HUES48 (cell line): ENCODE data around the gene SDK2.
A peak's percentile ranks its signal among the peaks of the same experiment; 100 is the strongest.

Experiments
- H3K27ac ChIP-seq: one replicate; pipeline ENCODE4 v1.7.0; 2013; ENCODE audit warnings: low read depth, low read length, inconsistent platforms
- H3K27me3 ChIP-seq: 2 replicates; pipeline ENCODE4 v1.6.1; 2013; ENCODE audit warnings: mild to moderate bottlenecking, low read length; ENCODE audit not compliant: control insufficient read depth, insufficient read depth
- H3K36me3 ChIP-seq: 2 replicates; pipeline ENCODE4 v1.6.1; 2013; ENCODE audit warnings: low read length; ENCODE audit not compliant: control insufficient read depth, insufficient read depth
- H3K4me1 ChIP-seq: 2 replicates; pipeline ENCODE4 v1.6.1; 2013; ENCODE audit warnings: mild to moderate bottlenecking, low read length; ENCODE audit not compliant: control insufficient read depth, insufficient read depth
- H3K4me3 ChIP-seq: 2 replicates; pipeline ENCODE4 v1.5.1; 2013; ENCODE audit warnings: mild to moderate bottlenecking, low read depth, low read length
- H3K9ac ChIP-seq: 2 replicates; pipeline ENCODE4 v1.6.1; 2013; ENCODE audit warnings: mild to moderate bottlenecking, low read depth, low read length, moderate library complexity
- H3K9me3 ChIP-seq: 2 replicates; pipeline ENCODE4 v1.6.1; 2013; ENCODE audit warnings: low read length; ENCODE audit not compliant: control insufficient read depth, insufficient read depth

The SDK2 gene

GRCh38 chr17:73644145-73645049 is at the start of gene SDK2:
Gene SDK2, minus strand, starts transcription at chr17:73644445. Its CDS starts 357 bp downstream, at chr17:73644088.
- Histone ChIP-seq H3K36me3 (no peaks in the 10 kb centered on the region), H3K4me3 (peak within 1 kb of the TSS; percentile 79), H3K9me3 (no peaks in the 10 kb centered on the region), H3K4me1 (peaks cover 21% of the 10 kb centered on the region; the same call in 1 of the 2 replicates), H3K9ac (no peak within 1 kb of the TSS), H3K27ac (no peak within 1 kb of the TSS), H3K27me3 (peaks cover 76% of the 10 kb centered on the region)

GRCh38 chr17:73693071-73693470 is 48.8 kb upstream of the SDK2 start:
- Histone ChIP-seq H3K4me1 (peaks cover 24% of the 10 kb centered on the region), H3K27ac (no peak overlapping the region), H3K36me3 (no peaks in the 10 kb centered on the region), H3K27me3 (no peaks in the 10 kb centered on the region), H3K4me3 (no peak overlapping the region), H3K9me3 (no peaks in the 10 kb centered on the region), H3K9ac (no peak overlapping the region)

DNA sequence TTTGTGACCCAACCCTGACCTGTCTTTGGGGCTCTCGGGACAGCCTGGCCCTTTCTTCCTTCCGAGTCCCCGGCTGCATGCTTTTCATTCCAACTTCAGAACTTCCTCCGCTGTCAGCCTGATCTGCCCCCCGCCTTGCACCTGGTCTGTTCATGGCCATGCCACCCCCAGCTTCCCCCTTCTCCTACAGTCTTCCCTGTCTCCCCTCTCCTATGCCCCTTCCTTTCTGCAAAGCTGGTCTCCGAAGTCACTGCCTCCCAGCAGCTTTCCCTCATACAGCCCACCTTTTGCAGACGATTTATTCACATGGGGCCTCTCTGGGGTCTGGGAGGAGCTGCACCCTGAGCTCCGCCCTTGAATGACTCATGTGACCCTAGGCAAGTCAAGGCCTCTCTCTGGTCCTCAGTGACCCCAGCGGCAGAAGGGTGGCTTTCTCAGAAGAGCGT is 47.1 kb upstream of the SDK2 start:
- no peaks in the 10 kb centered on the region for H3K27me3 ChIP-seq
- H3K4me1 ChIP-seq = peaks cover 33% of the 10 kb centered on the region
- H3K9ac ChIP-seq = no peak overlapping the region
- H3K9me3 ChIP-seq = no peaks in the 10 kb centered on the region
- no peaks in the 10 kb centered on the region for H3K36me3 ChIP-seq
- H3K4me3 ChIP-seq = no peak overlapping the region
- no peak overlapping the region for H3K27ac ChIP-seq

DNA sequence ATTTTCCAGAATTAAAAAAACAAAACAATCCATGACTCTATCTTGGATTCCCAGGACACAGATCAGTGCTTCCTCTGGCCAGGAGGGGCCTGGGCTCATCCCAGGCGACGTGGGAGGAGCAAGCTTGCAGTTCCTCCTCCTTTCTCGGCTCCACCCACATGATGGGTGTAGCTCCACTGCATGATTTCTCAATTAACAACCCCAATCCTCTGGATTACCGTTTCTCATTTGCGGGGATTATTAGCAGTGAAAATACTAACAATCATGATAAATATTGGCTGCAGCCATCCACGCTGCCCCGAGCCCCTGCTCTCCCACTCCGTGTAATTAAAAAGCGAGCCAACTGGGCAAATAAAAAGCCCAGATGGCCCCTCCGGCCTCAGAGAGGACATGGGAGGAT is 46.4 kb upstream of the SDK2 start:
- Histone ChIP-seq H3K4me3 (no peak overlapping the region), H3K27ac (no peak overlapping the region), H3K4me1 (peaks cover 37% of the 10 kb centered on the region), H3K9me3 (no peaks in the 10 kb centered on the region), H3K27me3 (no peaks in the 10 kb centered on the region), H3K36me3 (no peaks in the 10 kb centered on the region), H3K9ac (no peak overlapping the region)

DNA sequence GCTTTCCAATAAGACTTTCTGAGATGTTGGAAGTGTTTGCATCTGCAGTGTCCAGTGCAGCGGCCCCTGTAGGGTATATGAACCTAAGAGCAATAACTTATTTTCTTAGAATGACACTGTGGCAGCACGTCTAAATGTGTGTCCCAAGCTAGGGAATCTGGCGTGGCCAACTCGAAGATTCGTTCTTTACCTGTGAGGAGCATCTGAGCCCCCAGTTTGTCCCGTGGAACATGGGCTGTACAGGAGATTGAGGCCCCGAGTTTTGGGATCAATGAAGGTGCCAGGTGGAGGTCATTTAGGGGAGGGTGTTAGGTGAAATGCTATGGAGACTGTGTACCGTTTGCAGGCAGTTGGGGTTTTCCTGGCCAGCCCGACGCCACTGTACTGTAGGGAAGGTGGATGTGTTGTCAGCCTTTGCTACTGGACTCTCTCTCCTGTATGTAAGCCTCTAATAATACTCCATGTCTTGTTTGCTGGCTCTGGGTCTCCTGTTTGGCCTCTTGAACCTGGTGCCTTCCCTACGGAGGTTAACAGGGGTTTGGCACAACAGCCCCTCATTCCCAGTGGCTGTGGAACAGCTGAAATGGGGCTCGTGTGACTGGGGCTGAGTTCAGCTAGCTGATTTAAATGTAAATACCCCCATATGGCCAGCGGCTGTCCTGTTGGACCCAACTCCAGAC is 45.5 kb upstream of the SDK2 start:
- Histone ChIP-seq H3K9ac (no peak overlapping the region), H3K4me1 (peaks cover 45% of the 10 kb centered on the region), H3K27ac (no peak overlapping the region), H3K27me3 (no peaks in the 10 kb centered on the region), H3K9me3 (no peaks in the 10 kb centered on the region), H3K36me3 (no peaks in the 10 kb centered on the region), H3K4me3 (no peak overlapping the region)

DNA sequence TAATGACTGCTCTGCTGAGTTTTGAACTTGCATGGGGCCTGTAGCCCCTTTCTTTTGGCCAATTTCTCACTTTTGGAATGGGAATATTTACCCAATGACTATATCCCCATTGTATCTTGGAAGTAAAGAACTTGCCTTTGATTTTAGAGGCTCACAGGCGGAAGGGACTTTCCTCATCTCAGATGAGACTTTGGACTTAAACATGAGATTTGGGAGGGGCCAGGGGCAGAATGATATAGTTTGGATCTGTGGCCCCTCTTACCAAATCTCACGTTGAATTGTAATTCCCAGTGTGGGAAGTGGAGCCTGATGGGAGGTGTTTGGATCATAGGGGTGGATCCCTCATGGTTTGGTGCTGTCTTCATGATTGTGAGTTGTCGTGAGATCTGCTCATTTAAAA is 42.7 kb upstream of the SDK2 start:
- H3K27me3 ChIP-seq = no peaks in the 10 kb centered on the region

GRCh38 chr17:73686126-73686525 is 41.9 kb upstream of the SDK2 start:
- no peak overlapping the region; the same call in 1 of the 2 replicates for H3K4me3 ChIP-seq
- H3K9me3 ChIP-seq = peaks cover 3% of the 10 kb centered on the region; the same call in 1 of the 2 replicates
- H3K27me3 ChIP-seq = no peaks in the 10 kb centered on the region
- H3K36me3 ChIP-seq = no peaks in the 10 kb centered on the region
- no peak overlapping the region for H3K9ac ChIP-seq
- H3K4me1 ChIP-seq = peaks cover 48% of the 10 kb centered on the region
- H3K27ac ChIP-seq = peak overlapping the region; percentile 69

More for the DNA sequence above, 42.7 kb upstream of the SDK2 start:
- H3K9me3 ChIP-seq = peaks cover 1% of the 10 kb centered on the region; the same call in 1 of the 2 replicates
- no peaks in the 10 kb centered on the region for H3K36me3 ChIP-seq
- H3K9ac ChIP-seq = no peak overlapping the region
- H3K4me1 ChIP-seq = peaks cover 55% of the 10 kb centered on the region
- H3K4me3 ChIP-seq = no peak overlapping the region
- H3K27ac ChIP-seq = no peak overlapping the region

DNA sequence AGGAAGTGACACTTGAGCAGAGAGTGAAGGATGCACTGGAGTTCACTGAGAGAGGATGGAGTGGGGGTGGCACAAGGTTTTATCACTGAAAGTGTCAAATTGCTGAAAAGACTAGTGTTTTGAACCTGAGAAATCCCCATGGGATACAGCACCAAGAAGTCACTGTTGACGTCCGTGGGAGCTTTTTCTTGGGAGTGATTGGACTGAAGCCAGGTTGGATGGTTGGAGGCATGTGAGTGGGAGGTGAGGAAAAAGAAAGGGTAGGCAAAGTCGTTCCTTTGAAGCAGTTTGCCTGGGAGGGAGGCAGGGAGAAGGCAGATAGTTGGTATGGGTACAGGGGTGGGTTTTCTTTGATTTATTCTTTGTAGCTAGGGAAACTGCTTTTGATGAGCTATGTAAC is 39.9 kb upstream of the SDK2 start:
- no peak overlapping the region for H3K27ac ChIP-seq
- no peaks in the 10 kb centered on the region for H3K27me3 ChIP-seq
- no peaks in the 10 kb centered on the region for H3K36me3 ChIP-seq
- no peak overlapping the region for H3K4me3 ChIP-seq
- H3K9ac ChIP-seq = no peak overlapping the region
- H3K4me1 ChIP-seq = peaks cover 39% of the 10 kb centered on the region
- H3K9me3 ChIP-seq = peaks cover 3% of the 10 kb centered on the region; the same call in 1 of the 2 replicates

DNA sequence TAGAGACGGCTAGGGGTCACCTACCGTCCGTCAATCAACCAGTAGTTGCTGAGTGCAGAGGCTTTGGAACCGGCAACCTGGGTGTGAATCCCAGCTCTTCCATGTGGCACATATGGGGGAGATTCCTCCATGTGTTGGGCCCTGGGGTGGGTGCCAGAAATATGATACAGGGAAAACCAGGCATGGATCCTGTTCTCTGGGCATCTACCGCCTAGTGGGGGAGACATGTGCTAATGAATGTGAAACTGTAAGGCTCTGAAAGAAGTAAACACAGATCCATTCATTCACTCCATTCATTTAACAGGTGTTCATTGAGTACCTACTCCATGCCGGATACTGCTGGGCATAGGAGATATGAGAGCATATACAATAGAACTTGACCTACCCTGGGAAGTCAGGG is 39.5 kb upstream of the SDK2 start:
- Histone ChIP-seq H3K9ac (no peak overlapping the region), H3K4me1 (peaks cover 39% of the 10 kb centered on the region), H3K27me3 (no peaks in the 10 kb centered on the region), H3K27ac (no peak overlapping the region), H3K36me3 (no peaks in the 10 kb centered on the region), H3K9me3 (peaks cover 3% of the 10 kb centered on the region; the same call in 1 of the 2 replicates), H3K4me3 (no peak overlapping the region)

- Histone ChIP-seq H3K27me3 (no peaks in the 10 kb centered on the region), H3K36me3 (no peaks in the 10 kb centered on the region), H3K9me3 (peaks cover 3% of the 10 kb centered on the region; the same call in 1 of the 2 replicates), H3K9ac (no peak overlapping the region), H3K4me1 (peaks cover 34% of the 10 kb centered on the region), H3K4me3 (no peak overlapping the region), H3K27ac (no peak overlapping the region)
Observed at GRCh38 chr17:73681946-73682345, 37.7 kb upstream of the SDK2 start.

- Histone ChIP-seq H3K36me3 (no peaks in the 10 kb centered on the region), H3K4me3 (no peak overlapping the region), H3K9me3 (peaks cover 3% of the 10 kb centered on the region; the same call in 1 of the 2 replicates), H3K9ac (no peak overlapping the region), H3K27me3 (no peaks in the 10 kb centered on the region), H3K27ac (no peak overlapping the region), H3K4me1 (peaks cover 15% of the 10 kb centered on the region; the same call in 1 of the 2 replicates)
Observed at GRCh38 chr17:73679476-73679875, 35.2 kb upstream of the SDK2 start.
